C4-2B (cell line): ENCODE measurements around the gene CD6.

ENCODE experiments used
- H3K27ac ChIP-seq: fragments of 450-650 bp; 2 replicates; pipeline ENCODE4 v1.5.1; 2017
- CTCF ChIP-seq: fragments of 450-650 bp; conservative IDR thresholded peaks from 2 replicates; pipeline ENCODE4 v1.5.1; 2017; ENCODE audit warnings: mild to moderate bottlenecking
- ZFX ChIP-seq: fragments of 450-650 bp; IDR thresholded peaks from 2 replicates; pipeline ENCODE4 v1.6.1; 2017

CD6 gene

GRCh38 chr11:61011950-61012736, 40.7 kb downstream of the CD6 start:
- TF ChIP-seq CTCF (no peak), ZFX (no peak)
- no peak overlapping the region for H3K27ac ChIP-seq

GRCh38 chr11:61012737-61013215, 41.3 kb downstream of the CD6 start:
- TF ChIP-seq ZFX (no peak), CTCF (no peak)
- no peak overlapping the region for H3K27ac ChIP-seq

DNA sequence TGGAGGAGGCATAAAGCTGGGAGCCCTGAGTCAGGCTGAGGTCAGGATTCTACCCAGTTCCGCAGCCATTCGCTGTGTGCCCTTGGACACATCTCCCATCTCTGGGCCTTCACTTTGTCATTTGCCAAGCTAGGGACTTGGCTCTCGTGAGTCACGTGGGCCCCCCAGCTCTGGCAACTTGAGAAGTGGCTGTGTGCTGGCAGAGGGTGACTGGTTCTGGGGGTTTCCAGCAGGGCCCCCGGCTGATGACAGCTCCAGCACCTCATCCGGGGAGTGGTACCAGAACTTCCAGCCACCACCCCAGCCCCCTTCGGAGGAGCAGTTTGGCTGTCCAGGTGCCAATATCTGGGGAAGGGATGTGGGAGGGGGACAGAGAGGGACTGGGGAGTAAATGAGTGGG, 46.6 kb downstream of the CD6 start:
- no peak overlapping the region for H3K27ac ChIP-seq
- TF ChIP-seq ZFX (no peak), CTCF (no peak)

DNA sequence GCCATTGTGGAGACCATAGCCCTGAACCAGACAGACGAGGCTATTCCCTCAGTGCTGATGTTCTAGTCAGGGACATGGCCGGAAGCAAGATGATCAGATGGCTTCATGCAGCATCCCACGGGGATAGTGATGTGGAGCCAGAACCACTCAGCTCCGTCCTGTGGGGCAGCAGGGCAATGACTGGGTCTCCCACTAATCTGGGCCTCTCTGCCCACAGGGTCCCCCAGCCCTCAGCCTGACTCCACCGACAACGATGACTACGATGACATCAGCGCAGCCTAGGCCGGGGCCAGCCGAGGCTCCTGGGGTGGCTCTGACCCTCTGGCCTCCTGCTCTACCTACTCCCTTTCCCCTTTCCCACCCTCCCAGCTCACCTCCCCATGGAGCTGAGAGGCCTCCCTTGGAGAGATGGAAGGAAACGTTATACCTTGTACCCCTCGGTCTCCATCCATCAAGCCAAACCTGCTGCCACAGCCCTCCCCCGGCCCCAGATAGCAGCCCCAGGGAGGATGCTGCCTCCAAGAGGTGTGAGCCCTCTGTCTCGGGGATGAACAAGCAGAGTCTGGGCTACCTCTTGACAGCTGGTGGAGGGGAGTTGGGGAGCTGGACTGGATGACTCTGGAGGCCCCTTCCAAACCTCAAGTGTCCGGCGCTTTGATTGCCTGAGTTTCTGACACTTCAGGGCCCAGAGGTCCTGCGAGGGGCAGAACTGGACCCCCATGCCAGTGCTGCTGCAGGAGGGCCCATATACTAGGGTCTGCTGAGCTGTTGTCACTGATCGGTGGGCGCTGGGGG, 47.8 kb downstream of the CD6 start:
- TF ChIP-seq CTCF (no peak), ZFX (no peak)

DNA sequence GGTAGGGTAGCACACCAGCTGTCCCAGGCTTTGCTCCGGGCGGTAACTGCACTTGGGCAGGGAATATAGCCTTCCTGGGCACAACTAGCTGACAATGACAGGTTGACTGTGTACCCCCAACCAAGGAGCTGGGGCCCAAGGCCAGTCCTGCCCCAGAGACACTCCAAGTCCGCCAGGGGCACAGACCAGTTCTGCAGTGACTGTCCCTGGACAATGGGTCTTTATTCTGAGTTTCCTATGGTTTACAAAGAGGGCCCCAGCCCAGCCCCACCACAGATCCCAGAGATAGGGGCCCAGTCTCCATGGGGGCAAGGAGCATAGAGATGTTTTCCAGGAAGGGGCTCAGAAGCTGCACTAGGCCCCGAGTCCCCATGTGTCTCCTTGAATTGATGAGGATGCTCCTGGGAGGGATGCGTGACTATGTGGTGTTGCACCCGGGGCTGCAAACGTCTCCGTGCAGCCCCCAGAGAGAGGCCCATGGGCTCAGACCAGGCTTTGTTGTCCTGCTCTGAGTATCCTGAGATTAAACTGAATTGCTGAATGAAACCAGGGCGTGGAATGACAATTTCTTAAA, 48.4 kb downstream of the CD6 start:
- no peak overlapping the region for H3K27ac ChIP-seq
- no peak for TF ChIP-seq CTCF
- TF ChIP-seq ZFX, result no peak

More for the DNA sequence above, 47.8 kb downstream of the CD6 start:
- H3K27ac ChIP-seq, result no peak overlapping the region

GRCh38 chr11:61020551-61021235, 49.2 kb downstream of the CD6 start:
- TF ChIP-seq ZFX (no peak), CTCF (no peak)
- no peak overlapping the region for H3K27ac ChIP-seq
